Measurements from ENCODE around the gene EPN1. TPM values are rescaled to one million over a fixed set of nuclear protein-coding genes. Genes with fewer than 3 reads are reported as not detected.
"Not testable (repeated sequence)": the region's sequence is repeated elsewhere in the genome, so short reads cannot be mapped to it uniquely, and the experiment has no call there.

The EPN1 gene
- total RNA-seq, 2 donors from 2014 or later: 148 to 149 TPM

DNA sequence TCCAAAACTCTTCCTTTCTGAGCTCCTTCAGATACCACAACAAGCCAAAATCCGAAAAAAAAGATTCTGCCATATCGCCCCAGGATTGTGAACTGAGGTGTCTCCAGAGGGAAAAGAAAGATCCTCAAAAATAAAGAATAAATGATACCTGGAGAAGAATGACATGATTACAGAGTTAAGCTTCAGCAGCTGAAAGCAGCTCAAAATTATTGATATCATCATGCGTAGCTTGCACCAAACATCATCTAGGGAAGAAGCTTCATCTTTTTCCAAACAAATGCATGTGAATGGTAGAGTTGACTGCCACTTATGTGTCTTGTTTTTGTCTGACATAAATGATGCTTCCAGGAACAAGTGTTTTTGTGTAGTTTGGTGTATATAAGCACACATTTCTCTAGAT is 63.3 kb downstream of the EPN1 start, which contains the start of gene NLRP9:
Gene NLRP9 (minus strand): TSS at position 101 of the 400 bp plus-strand sequence. CDS start 28 bp downstream, at position 73.
- Mint-ChIP-seq H3K27ac (no peak within 1 kb of the TSS), H3K9me3 (peaks cover 81% of the 10 kb centered on the region), H3K27me3 (ENCODE audit: insufficient read depth) (no peaks in the 10 kb centered on the region), H3K4me1 (no peaks in the 10 kb centered on the region), H3K4me3 (no peak within 1 kb of the TSS), H3K36me3 (ENCODE audit: low read depth) (no peaks in the 10 kb centered on the region)
- Histone ChIP-seq H3K9me3 (ENCODE audit: control insufficient read depth, low read length) (peaks cover 36% of the 10 kb centered on the region), H3K4me3 (ENCODE audit: low read length) (no peak within 1 kb of the TSS), H3K27me3 (ENCODE audit: control insufficient read depth, insufficient read depth, low read length, poor library complexity, severe bottlenecking) (no peaks in the 10 kb centered on the region), H3K36me3 (ENCODE audit: control insufficient read depth, insufficient read depth, low read length) (no peaks in the 10 kb centered on the region), H3K9ac (ENCODE audit: extremely low read depth, low read length, poor library complexity, severe bottlenecking) (no peak within 1 kb of the TSS), H3K4me1 (ENCODE audit: control insufficient read depth, insufficient read depth, low read length) (no peaks in the 10 kb centered on the region), H3K27ac (ENCODE audit: low read depth, low read length) (no peak within 1 kb of the TSS)
- no peak for DNase-seq
- TF ChIP-seq, protein P1, sequence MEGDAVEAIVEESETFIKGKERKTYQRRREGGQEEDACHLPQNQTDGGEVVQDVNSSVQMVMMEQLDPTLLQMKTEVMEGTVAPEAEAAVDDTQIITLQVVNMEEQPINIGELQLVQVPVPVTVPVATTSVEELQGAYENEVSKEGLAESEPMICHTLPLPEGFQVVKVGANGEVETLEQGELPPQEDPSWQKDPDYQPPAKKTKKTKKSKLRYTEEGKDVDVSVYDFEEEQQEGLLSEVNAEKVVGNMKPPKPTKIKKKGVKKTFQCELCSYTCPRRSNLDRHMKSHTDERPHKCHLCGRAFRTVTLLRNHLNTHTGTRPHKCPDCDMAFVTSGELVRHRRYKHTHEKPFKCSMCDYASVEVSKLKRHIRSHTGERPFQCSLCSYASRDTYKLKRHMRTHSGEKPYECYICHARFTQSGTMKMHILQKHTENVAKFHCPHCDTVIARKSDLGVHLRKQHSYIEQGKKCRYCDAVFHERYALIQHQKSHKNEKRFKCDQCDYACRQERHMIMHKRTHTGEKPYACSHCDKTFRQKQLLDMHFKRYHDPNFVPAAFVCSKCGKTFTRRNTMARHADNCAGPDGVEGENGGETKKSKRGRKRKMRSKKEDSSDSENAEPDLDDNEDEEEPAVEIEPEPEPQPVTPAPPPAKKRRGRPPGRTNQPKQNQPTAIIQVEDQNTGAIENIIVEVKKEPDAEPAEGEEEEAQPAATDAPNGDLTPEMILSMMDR (conservative IDR thresholded peaks at IDR 0.05): no peak
- 63 to 75% methylated on average over 1 to 3 of the region's 3 CpGs for WGBS, 2 experiments (ENCODE audit: insufficient coverage in 1 of 2, insufficient read length in 1 of 2)

DNA sequence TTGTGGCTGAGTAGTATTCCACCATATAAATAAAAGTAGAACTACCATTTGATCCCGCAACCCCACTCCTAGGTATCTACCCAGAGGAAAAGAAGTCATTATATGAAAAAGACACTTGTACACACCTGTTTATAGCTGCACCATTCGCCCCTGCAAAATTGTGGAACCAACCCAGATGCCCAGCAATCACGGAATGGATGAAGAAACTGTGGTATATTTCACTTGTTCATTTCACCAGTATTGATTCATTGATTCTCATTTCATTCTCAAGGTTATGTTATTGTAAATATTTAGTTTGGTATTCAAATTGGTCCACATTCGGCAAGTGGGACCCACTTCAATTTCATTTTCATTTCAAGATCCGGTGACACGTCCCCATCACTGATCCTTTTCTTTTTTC is 75.7 kb downstream of the EPN1 start:
- no peaks in the 10 kb centered on the region for H3K36me3 Mint-ChIP-seq (ENCODE audit: low read depth)
- TF ChIP-seq, protein P1 (conservative IDR thresholded peaks at IDR 0.05): no peak

DNA sequence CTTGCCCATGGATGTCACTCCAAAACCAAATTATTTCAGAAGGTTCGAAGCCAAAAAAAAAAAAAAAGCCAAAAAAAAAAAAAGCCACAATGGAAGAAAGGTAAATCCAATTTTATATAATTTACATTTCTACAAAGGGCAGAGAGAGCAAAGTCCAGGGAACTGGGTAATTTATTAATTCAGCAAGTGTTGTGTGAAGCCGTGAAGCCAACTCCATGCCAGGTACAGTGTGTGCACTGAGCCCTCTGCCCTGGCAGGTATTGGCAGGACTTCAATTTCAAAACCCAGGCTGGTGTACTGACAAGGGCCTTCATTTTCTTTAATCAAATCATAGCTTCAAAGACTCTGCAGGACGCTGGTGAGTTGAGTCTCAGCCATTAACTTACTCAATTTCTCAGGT is 78.4 kb downstream of the EPN1 start:
- H3K27ac Mint-ChIP-seq: no peak overlapping the region
- no peaks in the 10 kb centered on the region for H3K36me3 Mint-ChIP-seq (ENCODE audit: low read depth)
- H3K9ac ChIP-seq (ENCODE audit: extremely low read depth, low read length, poor library complexity, severe bottlenecking): no peak overlapping the region
- H3K36me3 ChIP-seq (ENCODE audit: control insufficient read depth, insufficient read depth, low read length): no peaks in the 10 kb centered on the region
- H3K4me1 ChIP-seq (ENCODE audit: control insufficient read depth, insufficient read depth, low read length): no peaks in the 10 kb centered on the region
- WGBS, 2 experiments (ENCODE audit: insufficient coverage in 1 of 2, insufficient read length in 1 of 2): 17 to 65% methylated on average over 1 to 3 of the region's 3 CpGs
- no peaks in the 10 kb centered on the region for H3K27me3 Mint-ChIP-seq (ENCODE audit: insufficient read depth)
- H3K4me1 Mint-ChIP-seq: no peaks in the 10 kb centered on the region
- TF ChIP-seq, protein P1 (conservative IDR thresholded peaks at IDR 0.05): no peak
- H3K9me3 Mint-ChIP-seq: peaks cover 87% of the 10 kb centered on the region
- DNase-seq: no peak
- H3K4me3 ChIP-seq (ENCODE audit: low read length): no peak overlapping the region
- no peaks in the 10 kb centered on the region for H3K27me3 ChIP-seq (ENCODE audit: control insufficient read depth, insufficient read depth, low read length, poor library complexity, severe bottlenecking)
- peaks cover 51% of the 10 kb centered on the region for H3K9me3 ChIP-seq (ENCODE audit: control insufficient read depth, low read length)
- no peak overlapping the region for H3K27ac ChIP-seq (ENCODE audit: low read depth, low read length)
- no peak overlapping the region for H3K4me3 Mint-ChIP-seq

More for the DNA sequence above, 75.7 kb downstream of the EPN1 start:
- no peaks in the 10 kb centered on the region for H3K4me1 Mint-ChIP-seq
- H3K27me3 ChIP-seq (ENCODE audit: control insufficient read depth, insufficient read depth, low read length, poor library complexity, severe bottlenecking): no peaks in the 10 kb centered on the region
- H3K4me1 ChIP-seq (ENCODE audit: control insufficient read depth, insufficient read depth, low read length): no peaks in the 10 kb centered on the region
- H3K27ac ChIP-seq (ENCODE audit: low read depth, low read length): no peak overlapping the region
- no peak overlapping the region for H3K4me3 Mint-ChIP-seq
- no peak overlapping the region for H3K4me3 ChIP-seq (ENCODE audit: low read length)
- WGBS, 2 experiments (ENCODE audit: insufficient coverage in 1 of 2, insufficient read length in 1 of 2): 43 to 73% methylated on average over 2 to 6 of the region's 6 CpGs
- H3K9me3 Mint-ChIP-seq: peaks cover 78% of the 10 kb centered on the region
- DNase-seq: no peak
- H3K9me3 ChIP-seq (ENCODE audit: control insufficient read depth, low read length): peaks cover 58% of the 10 kb centered on the region
- H3K27ac Mint-ChIP-seq: no peak overlapping the region
- H3K36me3 ChIP-seq (ENCODE audit: control insufficient read depth, insufficient read depth, low read length): no peaks in the 10 kb centered on the region
- H3K9ac ChIP-seq (ENCODE audit: extremely low read depth, low read length, poor library complexity, severe bottlenecking): no peak overlapping the region
- no peaks in the 10 kb centered on the region for H3K27me3 Mint-ChIP-seq (ENCODE audit: insufficient read depth)

DNA sequence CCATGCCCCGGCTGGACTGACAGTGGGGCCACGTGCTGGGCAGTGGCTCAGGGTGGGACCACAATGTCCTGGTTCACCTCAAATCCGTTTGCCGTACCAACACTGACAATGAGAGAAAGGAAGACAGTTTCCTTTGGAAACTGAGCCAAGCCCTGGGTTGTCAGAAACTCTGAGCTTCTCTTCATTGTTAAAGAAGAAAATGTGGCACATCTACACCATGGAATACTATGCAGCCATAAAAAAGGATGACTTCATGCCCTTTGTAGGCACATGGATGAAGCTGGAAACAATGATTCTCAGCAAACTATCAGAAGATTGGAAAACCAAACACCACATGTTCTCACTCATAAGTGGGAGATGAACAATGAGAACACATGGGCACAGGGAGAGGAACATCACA is 81.8 kb downstream of the EPN1 start:
- H3K4me3 ChIP-seq (ENCODE audit: low read length): peak overlapping the region; percentile 49
- H3K27me3 Mint-ChIP-seq (ENCODE audit: insufficient read depth); H3K4me1 Mint-ChIP-seq; H3K4me3 Mint-ChIP-seq; H3K36me3 Mint-ChIP-seq (ENCODE audit: low read depth); H3K4me1 ChIP-seq (ENCODE audit: control insufficient read depth, insufficient read depth, low read length); H3K27ac ChIP-seq (ENCODE audit: low read depth, low read length); DNase-seq; H3K9ac ChIP-seq (ENCODE audit: extremely low read depth, low read length, poor library complexity, severe bottlenecking); H3K27ac Mint-ChIP-seq; H3K36me3 ChIP-seq (ENCODE audit: control insufficient read depth, insufficient read depth, low read length); H3K27me3 ChIP-seq (ENCODE audit: control insufficient read depth, insufficient read depth, low read length, poor library complexity, severe bottlenecking): not testable (repeated sequence)
- peaks cover 47% of the 10 kb centered on the region for H3K9me3 ChIP-seq (ENCODE audit: control insufficient read depth, low read length)
- 62 to 68% methylated on average over 4 of the region's 4 CpGs for WGBS, 2 experiments (ENCODE audit: insufficient coverage in 1 of 2, insufficient read length in 1 of 2)
- peaks cover 87% of the 10 kb centered on the region for H3K9me3 Mint-ChIP-seq

DNA sequence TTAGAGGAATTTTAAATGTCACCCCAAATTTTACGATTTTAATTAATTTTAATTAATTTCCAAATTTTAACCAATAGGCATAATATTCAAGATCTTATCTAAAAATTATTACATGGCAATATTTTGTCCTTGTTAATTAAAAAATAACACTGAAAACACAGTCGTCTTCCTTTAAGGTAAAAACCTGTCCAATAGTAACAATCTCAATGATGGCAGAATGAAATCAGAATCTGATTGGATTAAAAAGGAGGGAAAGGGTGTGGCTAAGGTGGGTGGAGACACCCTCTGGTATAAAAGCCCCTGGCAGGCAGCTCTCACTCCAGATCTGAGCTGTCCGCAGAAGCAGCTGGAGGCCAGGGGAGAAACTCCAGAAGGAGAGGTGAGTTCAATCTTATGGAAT is 83.8 kb downstream of the EPN1 start, which contains the start of gene RFPL4A:
Gene RFPL4A (plus strand): TSS at position 301 of the 400 bp plus-strand sequence. CDS start 2,704 bp downstream, outside the sequence.
- H3K9me3 ChIP-seq (ENCODE audit: control insufficient read depth, low read length): peaks cover 34% of the 10 kb centered on the region
- not testable (repeated sequence) for H3K36me3 ChIP-seq (ENCODE audit: control insufficient read depth, insufficient read depth, low read length); H3K4me3 Mint-ChIP-seq; H3K4me1 ChIP-seq (ENCODE audit: control insufficient read depth, insufficient read depth, low read length); H3K27ac ChIP-seq (ENCODE audit: low read depth, low read length); H3K9ac ChIP-seq (ENCODE audit: extremely low read depth, low read length, poor library complexity, severe bottlenecking); DNase-seq; H3K4me1 Mint-ChIP-seq; H3K36me3 Mint-ChIP-seq (ENCODE audit: low read depth); H3K27me3 Mint-ChIP-seq (ENCODE audit: insufficient read depth); H3K27ac Mint-ChIP-seq; H3K27me3 ChIP-seq (ENCODE audit: control insufficient read depth, insufficient read depth, low read length, poor library complexity, severe bottlenecking); H3K4me3 ChIP-seq (ENCODE audit: low read length)
- 89% methylated on average over 1 to 2 of the region's 3 CpGs for WGBS, 2 experiments (ENCODE audit: insufficient coverage in 1 of 2, insufficient read length in 1 of 2)
- peaks cover 75% of the 10 kb centered on the region for H3K9me3 Mint-ChIP-seq
